OCI-LY3 (cell line): ENCODE measurements around the gene RIOX2.
A peak's percentile ranks its signal among the peaks of the same experiment; 100 is the strongest.

ENCODE experiments used
- H2AFZ ChIP-seq: fragments of 200-600, 300-600 bp; shearing (Covaris generic); 2 replicates; pipeline ENCODE4 v1.6.0; 2014; ENCODE audit warnings: antibody characterized with exemption, low read depth, low read length
- H3K27ac ChIP-seq: fragments of 200-600, 300-600 bp; sonication (generic); 2 replicates; pipeline ENCODE4 v1.5.1; 2014; ENCODE audit warnings: mild to moderate bottlenecking, low read length, moderate library complexity, mixed read lengths
- H3K27me3 ChIP-seq: fragments of 200-600, 300-600 bp; sonication (generic); 2 replicates; pipeline ENCODE4 v1.6.1; 2014; ENCODE audit warnings: low read depth, low read length, mixed read lengths
- H3K36me3 ChIP-seq: fragments of 200-600, 300-600 bp; sonication (generic); replicated peaks from 2 replicates; pipeline ENCODE3; 2014; ENCODE audit warnings: low read depth, low read length, mixed read lengths
- H3K4me1 ChIP-seq: fragments of 300-600, 200-600 bp; sonication (generic); 2 replicates; pipeline ENCODE4 v1.6.1; 2014; ENCODE audit warnings: low read length, mixed read lengths
- H3K4me2 ChIP-seq: fragments of 200-600, 300-600 bp; sonication (generic); 2 replicates; pipeline ENCODE4 v1.6.1; 2014; ENCODE audit warnings: low read length, mixed read lengths
- H3K4me3 ChIP-seq: fragments of 300-600, 200-600 bp; sonication (generic); 2 replicates; pipeline ENCODE4 v1.5.1; 2014; ENCODE audit warnings: antibody characterized with exemption, mild to moderate bottlenecking, low read length, moderate library complexity
- H3K79me2 ChIP-seq: fragments of 300-600, 200-600 bp; shearing (Covaris generic); 2 replicates; pipeline ENCODE4 v1.6.1; 2014; ENCODE audit warnings: mild to moderate bottlenecking, low read length, mixed read lengths
- H3K9ac ChIP-seq: fragments of 300-600, 200-600 bp; shearing (Covaris generic); 2 replicates; pipeline ENCODE4 v1.6.0; 2014; ENCODE audit warnings: mild to moderate bottlenecking, low read length, moderate library complexity
- H3K9me3 ChIP-seq: fragments of 200-600, 300-600 bp; shearing (Covaris generic); 2 replicates; pipeline ENCODE4 v1.6.1; 2014; ENCODE audit warnings: low read length, mixed read lengths; ENCODE audit not compliant: insufficient read depth
- H4K20me1 ChIP-seq: fragments of 200-600, 300-600 bp; sonication (generic); 2 replicates; pipeline ENCODE4 v1.6.1; 2016; ENCODE audit warnings: low read length, mixed read lengths; ENCODE audit not compliant: insufficient read depth
- EZH2phosphoT487 ChIP-seq: fragments of 200-600 bp; shearing (Covaris generic); IDR thresholded peaks from 2 replicates; pipeline ENCODE4 v1.6.1; 2018; ENCODE audit warnings: antibody characterized with exemption, mixed run types, low read depth
- TF ChIP-seq, protein P1 (sequence below): fragments of 200-600, 300-600 bp; sonication (generic); IDR thresholded peaks from 2 replicates; pipeline ENCODE4 v1.5.1; 2014; ENCODE audit warnings: antibody characterized with exemption, low read length, low read depth

The RIOX2 gene

GRCh38 chr3:97971679-97972567, at the start of gene RIOX2:
Gene RIOX2, minus strand, starts transcription at chr3:97972431. Its CDS starts 4,838 bp downstream, at chr3:97967593.
- H3K9ac ChIP-seq = peak within 1 kb of the TSS; percentile 80

GRCh38 chr3:98020412-98020811, 48.2 kb upstream of the RIOX2 start:
- H3K4me1 ChIP-seq = peaks cover 23% of the 10 kb centered on the region
- H3K9me3 ChIP-seq = no peaks in the 10 kb centered on the region
- TF ChIP-seq EZH2phosphoT487 = no peak
- TF ChIP-seq, protein P1, sequence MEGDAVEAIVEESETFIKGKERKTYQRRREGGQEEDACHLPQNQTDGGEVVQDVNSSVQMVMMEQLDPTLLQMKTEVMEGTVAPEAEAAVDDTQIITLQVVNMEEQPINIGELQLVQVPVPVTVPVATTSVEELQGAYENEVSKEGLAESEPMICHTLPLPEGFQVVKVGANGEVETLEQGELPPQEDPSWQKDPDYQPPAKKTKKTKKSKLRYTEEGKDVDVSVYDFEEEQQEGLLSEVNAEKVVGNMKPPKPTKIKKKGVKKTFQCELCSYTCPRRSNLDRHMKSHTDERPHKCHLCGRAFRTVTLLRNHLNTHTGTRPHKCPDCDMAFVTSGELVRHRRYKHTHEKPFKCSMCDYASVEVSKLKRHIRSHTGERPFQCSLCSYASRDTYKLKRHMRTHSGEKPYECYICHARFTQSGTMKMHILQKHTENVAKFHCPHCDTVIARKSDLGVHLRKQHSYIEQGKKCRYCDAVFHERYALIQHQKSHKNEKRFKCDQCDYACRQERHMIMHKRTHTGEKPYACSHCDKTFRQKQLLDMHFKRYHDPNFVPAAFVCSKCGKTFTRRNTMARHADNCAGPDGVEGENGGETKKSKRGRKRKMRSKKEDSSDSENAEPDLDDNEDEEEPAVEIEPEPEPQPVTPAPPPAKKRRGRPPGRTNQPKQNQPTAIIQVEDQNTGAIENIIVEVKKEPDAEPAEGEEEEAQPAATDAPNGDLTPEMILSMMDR = no peak
- H3K9ac ChIP-seq = no peak overlapping the region
- H3K27ac ChIP-seq = no peak overlapping the region
- H3K79me2 ChIP-seq = no peaks in the 10 kb centered on the region
- no peak overlapping the region for H3K4me2 ChIP-seq
- no peaks in the 10 kb centered on the region for H4K20me1 ChIP-seq
- H3K27me3 ChIP-seq = 0 out of 2 replicates have a peak, but pooled peaks cover 3% of the 10 kb centered on the region
- H3K4me3 ChIP-seq = no peak overlapping the region
- peaks cover 2% of the 10 kb centered on the region for H3K36me3 ChIP-seq
- H2AFZ ChIP-seq = no peak overlapping the region

More at GRCh38 chr3:97971679-97972567, at the start of gene RIOX2:
- H4K20me1 ChIP-seq = peaks cover 21% of the 10 kb centered on the region
- peak within 1 kb of the TSS; percentile 91 for H3K27ac ChIP-seq
- H3K4me1 ChIP-seq = peaks cover 33% of the 10 kb centered on the region
- H3K4me3 ChIP-seq = peak within 1 kb of the TSS; percentile 82
- no peaks in the 10 kb centered on the region for H3K9me3 ChIP-seq
- H3K27me3 ChIP-seq = no peaks in the 10 kb centered on the region
- peak within 1 kb of the TSS; percentile 56 for H2AFZ ChIP-seq
- peaks cover 56% of the 10 kb centered on the region for H3K79me2 ChIP-seq
- peaks cover 7% of the 10 kb centered on the region for H3K36me3 ChIP-seq
- no peak for TF ChIP-seq EZH2phosphoT487
- TF ChIP-seq, protein P1 = no peak
- peak within 1 kb of the TSS; percentile 85 for H3K4me2 ChIP-seq

DNA sequence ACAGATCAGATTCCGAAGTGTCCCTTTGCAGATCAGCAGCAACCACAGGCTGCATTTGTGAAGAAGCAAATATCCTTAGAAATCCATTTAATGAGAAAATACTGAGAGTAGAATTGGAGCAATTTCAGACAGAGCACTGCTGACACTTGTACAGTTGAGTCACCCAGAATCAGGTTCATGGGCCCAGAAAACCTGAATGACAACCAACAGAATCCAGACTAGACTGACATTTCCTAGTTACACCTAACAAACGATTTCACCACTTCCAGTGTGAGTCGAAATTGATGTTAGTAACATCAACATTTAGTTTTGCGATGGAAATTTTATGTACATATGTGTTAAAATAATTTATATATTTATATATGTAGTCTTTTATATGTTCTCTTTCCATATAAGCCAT, 46.1 kb upstream of the RIOX2 start:
- no peak for TF ChIP-seq EZH2phosphoT487
- Histone ChIP-seq H2AFZ (no peak overlapping the region), H4K20me1 (no peaks in the 10 kb centered on the region), H3K4me3 (no peak overlapping the region), H3K27ac (no peak overlapping the region), H3K27me3 (0 out of 2 replicates have a peak, but pooled peaks cover 3% of the 10 kb centered on the region), H3K9ac (no peak overlapping the region), H3K9me3 (no peaks in the 10 kb centered on the region), H3K36me3 (peaks cover 3% of the 10 kb centered on the region), H3K4me2 (no peak overlapping the region), H3K79me2 (no peaks in the 10 kb centered on the region), H3K4me1 (peaks cover 16% of the 10 kb centered on the region)

DNA sequence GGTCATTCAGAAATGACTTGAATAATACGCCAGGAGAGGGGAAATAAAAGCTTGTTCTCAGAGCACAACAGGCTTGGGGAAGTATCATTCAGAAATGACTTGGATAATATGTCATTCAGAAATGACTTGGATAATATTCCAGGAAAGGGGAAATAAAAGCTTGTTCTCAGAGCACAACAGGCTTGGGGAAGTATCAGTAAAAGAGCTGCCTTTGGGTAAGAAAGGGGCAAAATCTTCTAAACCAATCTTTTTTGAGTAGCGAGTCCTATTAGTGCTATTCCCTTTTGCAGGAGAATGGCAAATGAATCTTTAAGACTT, 42.0 kb upstream of the RIOX2 start:
- Histone ChIP-seq H3K79me2 (no peaks in the 10 kb centered on the region), H4K20me1 (no peaks in the 10 kb centered on the region), H2AFZ (no peak overlapping the region), H3K27ac (no peak overlapping the region), H3K36me3 (peaks cover 3% of the 10 kb centered on the region), H3K4me2 (no peak overlapping the region), H3K9me3 (no peaks in the 10 kb centered on the region), H3K9ac (no peak overlapping the region), H3K4me1 (no peaks in the 10 kb centered on the region), H3K27me3 (no peaks in the 10 kb centered on the region), H3K4me3 (no peak overlapping the region)
- TF ChIP-seq, protein P1 = no peak
- no peak for TF ChIP-seq EZH2phosphoT487
